Right lung (tissue), 5 donors: ENCODE results near the gene MLC1. TPM values are rescaled to one million over a fixed set of nuclear protein-coding genes. Genes with fewer than 3 reads are reported as not detected.
A peak's percentile ranks its signal among the peaks of the same experiment; 100 is the strongest.

Experiments
- DNase-seq, 2 donors: peaks; one replicate each; pipeline ENCODE4 v3.0.0-alpha.2; 2013
- polyA plus RNA-seq, 5 donors: library from polyadenylated mRNA; unstranded; fragments of 120-200 nt; gene quantifications; one replicate each; pipeline versions ENCODE4 v1.2.1 to v1.2.3, GENCODE V29; 2013; ENCODE audit warnings: inconsistent platforms in 1 of 5, low replicate concordance in 1 of 5; ENCODE audit not compliant: insufficient read length in 5 of 5, insufficient read depth in 1 of 5

The MLC1 gene
- polyA plus RNA-seq, 5 donors: 1.4 to 2.4 (median 2.0) TPM

- no peak for DNase-seq
Measured at GRCh38 chr22:50035976-50036724, 49.1 kb downstream of the MLC1 start.

- no peak for DNase-seq
Measured at GRCh38 chr22:50035131-50035881, 49.9 kb downstream of the MLC1 start.

- no peak for DNase-seq
Measured at GRCh38 chr22:50034126-50035081, 50.8 kb downstream of the MLC1 start.

GRCh38 chr22:50032941-50033601, 52.2 kb downstream of the MLC1 start:
- no peak for DNase-seq

- DNase-seq: no peak
Measured at GRCh38 chr22:50032109-50032871, 52.9 kb downstream of the MLC1 start.

- no peak for DNase-seq
Measured at GRCh38 chr22:50031189-50032091, 53.8 kb downstream of the MLC1 start.

- DNase-seq: peak; percentile 38 to 52
Measured at GRCh38 chr22:50030297-50031188, 54.7 kb downstream of the MLC1 start.

GRCh38 chr22:50027639-50028537, 57.3 kb downstream of the MLC1 start:
- DNase-seq: no peak

GRCh38 chr22:50025993-50026392, 59.2 kb downstream of the MLC1 start:
- no peak for DNase-seq

GRCh38 chr22:50022171-50022819, 62.9 kb downstream of the MLC1 start:
- DNase-seq: no peak

- no peak for DNase-seq
Measured at GRCh38 chr22:50020606-50021005, 64.6 kb downstream of the MLC1 start.

GRCh38 chr22:50019316-50019715, 65.9 kb downstream of the MLC1 start:
- DNase-seq: no peak

- DNase-seq: no peak
Measured at GRCh38 chr22:50018608-50019285, 66.5 kb downstream of the MLC1 start.

GRCh38 chr22:50017701-50018224, 67.5 kb downstream of the MLC1 start:
- no peak for DNase-seq

- DNase-seq: no peak
Measured at GRCh38 chr22:50016988-50017700, 68.1 kb downstream of the MLC1 start.
